ENCODE data around the gene SCAF4. TPM values are rescaled to one million over a fixed set of nuclear protein-coding genes. Genes with fewer than 3 reads are reported as not detected.
A peak's percentile ranks its signal among the peaks of the same experiment; 100 is the strongest.

Gene SCAF4
- total and polyA plus RNA-seq, 10 of the 15 experiments (the other 5 are each of a cell fraction or from before 2014, with no cell fraction given), result 4.3 to 49.3 (median 16.0) TPM

- no peaks in the 10 kb centered on the region for H3K36me3 ChIP-seq (ENCODE audit: control insufficient read depth in 2 of 2, insufficient read depth in 2 of 2, low read length in 1 of 2)
- no peak overlapping the region for H3K27ac ChIP-seq (ENCODE audit: control insufficient read depth, insufficient read depth)
- H3K79me2 ChIP-seq (ENCODE audit: control insufficient read depth, insufficient read depth, low read length), result peaks cover 19% of the 10 kb centered on the region
- peak overlapping the region; percentile 50; the same call in 1 of the 2 replicates for H2AFZ ChIP-seq (ENCODE audit: control insufficient read depth, low read depth, low read length)
- RAD21 ChIA-PET (ENCODE audit: unreplicated experiment), result no interaction called here
- H3K9me3 ChIP-seq (replicated peaks; ENCODE audit: control insufficient read depth, insufficient read depth, low read length), result no peaks in the 10 kb centered on the region; the same call in 2 of the 3 replicates
- ATAC-seq, result no peak
- 46% methylated on average over 13 of the region's 13 CpGs for WGBS (ENCODE audit: insufficient coverage, insufficient replicate concordance, low lambda C conversion rate, missing lambda C conversion rate)
- TF ChIP-seq TCF3 (IDR thresholded peaks at IDR 0.05; ENCODE audit: borderline replicate concordance, insufficient read depth, low read depth, low read length), result 0 out of 2 replicates have a peak, but pooled peaks have one; percentile 15
- TF ChIP-seq CBFB (IDR thresholded peaks at IDR 0.05; ENCODE audit: low read depth), result 0 out of 2 replicates have a peak, but pooled peaks have one; percentile 28
- TF ChIP-seq HDGF (IDR thresholded peaks at IDR 0.05), result no peak
- TF ChIP-seq IKZF2 (IDR thresholded peaks at IDR 0.05), result peak in 1 of 2 experiments; percentile 46; a peak in 1 of 4 replicates
- no peak for TF ChIP-seq NFXL1 (IDR thresholded peaks at IDR 0.05; ENCODE audit: borderline replicate concordance)
- TF ChIP-seq, protein P1, sequence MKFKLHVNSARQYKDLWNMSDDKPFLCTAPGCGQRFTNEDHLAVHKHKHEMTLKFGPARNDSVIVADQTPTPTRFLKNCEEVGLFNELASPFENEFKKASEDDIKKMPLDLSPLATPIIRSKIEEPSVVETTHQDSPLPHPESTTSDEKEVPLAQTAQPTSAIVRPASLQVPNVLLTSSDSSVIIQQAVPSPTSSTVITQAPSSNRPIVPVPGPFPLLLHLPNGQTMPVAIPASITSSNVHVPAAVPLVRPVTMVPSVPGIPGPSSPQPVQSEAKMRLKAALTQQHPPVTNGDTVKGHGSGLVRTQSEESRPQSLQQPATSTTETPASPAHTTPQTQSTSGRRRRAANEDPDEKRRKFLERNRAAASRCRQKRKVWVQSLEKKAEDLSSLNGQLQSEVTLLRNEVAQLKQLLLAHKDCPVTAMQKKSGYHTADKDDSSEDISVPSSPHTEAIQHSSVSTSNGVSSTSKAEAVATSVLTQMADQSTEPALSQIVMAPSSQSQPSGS (IDR thresholded peaks at IDR 0.05; ENCODE audit: low read length), result no peak; the same call in 1 of the 2 replicates
- TF ChIP-seq MTA2 (IDR thresholded peaks at IDR 0.05; ENCODE audit: low read depth), result 0 out of 2 replicates have a peak, but pooled peaks have one; percentile 19
- TF ChIP-seq MYB (IDR thresholded peaks at IDR 0.05; ENCODE audit: borderline replicate concordance, low read depth, low read length), result no peak
- TF ChIP-seq LARP7 (IDR thresholded peaks at IDR 0.05), result no peak
- no peak for TF ChIP-seq SP1 (IDR thresholded peaks at IDR 0.05; ENCODE audit: low read depth, low read length)
- peak; percentile 90 for TF ChIP-seq RUNX3 (IDR thresholded peaks at IDR 0.05; ENCODE audit: low read length)
- TF ChIP-seq BHLHE40 (IDR thresholded peaks at IDR 0.05; ENCODE audit: borderline replicate concordance in 1 of 2, low read depth in 2 of 2, low read length in 1 of 2), result peak; percentile 87 to 88; a peak in 3 of 4 replicates
- TF ChIP-seq NFIC (IDR thresholded peaks at IDR 0.05; ENCODE audit: low read depth, low read length), result no peak
- peak; percentile 49; the same call in 1 of the 2 replicates for TF ChIP-seq EED (IDR thresholded peaks at IDR 0.05; ENCODE audit: low read depth)
- TF ChIP-seq PAX5 (IDR thresholded peaks at IDR 0.05; ENCODE audit: borderline replicate concordance, low read depth, low read length), result peak; percentile 30; the same call in 1 of the 2 replicates
- 0 out of 2 replicates have a peak, but pooled peaks have one; percentile 13 for TF ChIP-seq BCL11A (IDR thresholded peaks at IDR 0.05; ENCODE audit: low read depth, low read length)
- TF ChIP-seq POU2F2 (IDR thresholded peaks at IDR 0.05; ENCODE audit: borderline replicate concordance, low read depth, low read length), result 0 out of 3 replicates have a peak, but pooled peaks have one; percentile 26
- peak; percentile 70 for TF ChIP-seq JUNB (IDR thresholded peaks at IDR 0.05)
- peak overlapping the region; percentile 49; the same call in 1 of the 2 replicates for H3K4me2 ChIP-seq (ENCODE audit: control insufficient read depth, insufficient read depth)
- H3K4me3 ChIP-seq, result no peak overlapping the region
- POLR2A ChIA-PET, result no interaction called here
- CTCF ChIA-PET, result no interaction called here
- H3K27me3 ChIP-seq (replicated peaks in 1 of 2; ENCODE audit: control insufficient read depth in 2 of 2, insufficient read depth in 2 of 2, low read length in 1 of 2), result no peaks in the 10 kb centered on the region
- SMC1A ChIA-PET (ENCODE audit: uncharacterized antibody, unreplicated experiment), result no interaction called here
- in situ Hi-C loops (cut with MboI) (no loop called here), intact Hi-C loops (cut with micrococcal nuclease; ENCODE audit: unreplicated experiment) (no loop called here)
- no peaks in the 10 kb centered on the region for H4K20me1 ChIP-seq (ENCODE audit: control insufficient read depth, insufficient read depth)
- DNase-seq (ENCODE audit: low read depth, low spot score), result no peak
- FAIRE-seq, result peak; percentile 13
- H3K4me1 ChIP-seq (ENCODE audit: control insufficient read depth, insufficient read depth, low read length), result peaks cover 9% of the 10 kb centered on the region
- no TSS peak for BruUV-seq (replicated peaks)
- no peak overlapping the region for H3K9ac ChIP-seq (ENCODE audit: control insufficient read depth, insufficient read depth, low read length)
Observed at GRCh38 chr21:31656199-31657095, 75.5 kb downstream of the SCAF4 start.
